Activated T-helper 2 cell treated with anti-CD3 and anti-CD28 coated beads, Interferon-gamma antibody, Interleukin-2, Interleukin-4, amounts not matched to agents 10 μg/mL and 5 μg/mL and 100 μg/mL, durations not matched to agents 14 hours and 24 hours and 36 hours (primary cell): Measurements from ENCODE around the gene PEX1. TPM values are rescaled to one million over a fixed set of nuclear protein-coding genes. Genes with fewer than 3 reads are reported as not detected.
"Not testable (repeated sequence)": the region's sequence is repeated elsewhere in the genome, so short reads cannot be mapped to it uniquely, and the experiment has no call there.

Experiments used
- DNase-seq: peaks from one replicate; pipeline ENCODE4 v3.0.0; 2021; ENCODE audit warnings: low spot score
- H3K27ac Mint-ChIP-seq: one replicate; pipeline ENCODE4 v1.8.0; 2021; ENCODE audit warnings: mixed read lengths
- H3K27me3 Mint-ChIP-seq: one replicate; pipeline ENCODE4 v1.8.0; 2021; ENCODE audit warnings: low read depth, mixed read lengths
- H3K36me3 Mint-ChIP-seq: one replicate; pipeline ENCODE4 v1.8.0; 2021; ENCODE audit warnings: low read depth, mixed read lengths
- H3K4me1 Mint-ChIP-seq: one replicate; pipeline ENCODE4 v1.8.0; 2021; ENCODE audit warnings: low read depth, mixed read lengths
- H3K4me3 Mint-ChIP-seq: one replicate; pipeline ENCODE4 v1.8.0; 2021; ENCODE audit warnings: low read depth, mild to moderate bottlenecking, moderate library complexity, mixed read lengths
- H3K9me3 Mint-ChIP-seq: one replicate; pipeline ENCODE4 v1.8.0; 2021; ENCODE audit warnings: mixed read lengths
- intact Hi-C: fragments of 100-400 bp; cut with micrococcal nuclease; formaldehyde crosslinking; loops from one replicate; pipeline ENCODE4 v1.15.1; 2023
- total RNA-seq: library from RNA; stranded (reverse); gene quantifications from 2 replicates; pipeline ENCODE4 v1.2.3, GENCODE V29; 2022

Gene PEX1
- total RNA-seq, 1 donor from 2014 or later = 15.1 TPM

DNA sequence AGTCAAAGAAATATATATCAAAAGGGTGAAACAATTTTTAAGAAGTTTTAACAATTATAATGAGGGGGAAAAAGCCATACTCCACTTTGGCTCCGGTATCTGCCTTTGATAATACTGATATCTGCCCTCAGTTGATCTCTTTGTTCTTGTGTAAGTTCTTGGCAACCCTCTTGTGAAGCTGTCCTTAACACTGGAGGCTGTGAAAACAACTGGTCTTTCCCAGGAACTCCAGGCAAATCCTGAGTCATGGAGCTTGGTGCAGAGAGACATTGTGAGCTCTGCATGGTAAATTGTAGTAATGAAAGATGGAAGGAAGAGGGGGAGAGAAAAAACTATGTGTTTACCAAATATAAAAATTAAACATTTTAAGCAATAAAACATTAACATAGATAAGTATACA lies 38.7 kb downstream of the PEX1 start:
- no peaks in the 10 kb centered on the region for H3K9me3 Mint-ChIP-seq
- no peak for DNase-seq
- no peak overlapping the region for H3K4me3 Mint-ChIP-seq
- intact Hi-C loops = no loop called here
- H3K27ac Mint-ChIP-seq = no peak overlapping the region
- no peaks in the 10 kb centered on the region for H3K27me3 Mint-ChIP-seq
- peaks cover 36% of the 10 kb centered on the region for H3K36me3 Mint-ChIP-seq
- no peaks in the 10 kb centered on the region for H3K4me1 Mint-ChIP-seq

DNA sequence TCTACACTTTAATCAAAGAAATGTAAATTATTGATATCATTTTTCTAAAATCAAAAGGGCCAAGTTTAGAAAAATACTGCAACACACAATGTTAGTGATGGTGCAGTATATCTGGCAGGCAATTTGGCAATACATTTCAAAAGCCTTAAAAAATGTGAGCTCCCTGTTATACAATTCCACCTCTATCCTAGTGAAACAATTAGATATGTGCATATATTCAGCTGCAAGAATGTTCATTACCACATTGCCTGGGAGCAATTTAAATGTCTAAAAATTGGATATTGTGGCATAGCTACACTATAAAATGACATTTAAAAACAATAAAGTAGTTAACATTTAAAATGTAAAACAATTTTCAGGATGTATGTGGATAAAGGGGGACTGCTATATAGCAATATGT lies 40.5 kb downstream of the PEX1 start:
- intact Hi-C loops = no loop called here
- Mint-ChIP-seq H3K4me3 (no peak overlapping the region), H3K27me3 (no peaks in the 10 kb centered on the region), H3K9me3 (no peaks in the 10 kb centered on the region), H3K36me3 (peaks cover 29% of the 10 kb centered on the region), H3K4me1 (no peaks in the 10 kb centered on the region), H3K27ac (no peak overlapping the region)
- no peak for DNase-seq

DNA sequence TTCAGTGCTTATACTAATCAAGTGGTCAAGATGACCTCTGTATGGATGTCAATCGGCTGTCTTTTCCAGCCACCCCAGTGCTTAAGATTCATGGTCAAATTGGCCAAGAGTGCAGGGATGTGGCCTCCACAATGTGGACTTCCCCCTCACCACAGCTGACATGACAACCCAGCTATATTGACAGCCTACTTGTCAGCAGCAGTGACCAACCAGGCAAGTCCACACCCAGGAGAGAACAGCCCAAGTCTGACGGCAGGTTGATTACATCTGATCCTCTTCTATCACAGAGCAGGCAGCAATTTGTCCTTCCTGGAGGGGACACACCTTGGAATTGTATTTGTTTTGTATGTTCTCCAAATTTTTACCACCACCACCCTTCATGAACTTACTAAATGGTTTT lies 42.3 kb downstream of the PEX1 start:
- Mint-ChIP-seq H3K4me1 (no peaks in the 10 kb centered on the region), H3K36me3 (peaks cover 18% of the 10 kb centered on the region), H3K4me3 (no peak overlapping the region), H3K27ac (no peak overlapping the region), H3K9me3 (no peaks in the 10 kb centered on the region), H3K27me3 (no peaks in the 10 kb centered on the region)
- DNase-seq = no peak
- intact Hi-C loops = no loop called here

DNA sequence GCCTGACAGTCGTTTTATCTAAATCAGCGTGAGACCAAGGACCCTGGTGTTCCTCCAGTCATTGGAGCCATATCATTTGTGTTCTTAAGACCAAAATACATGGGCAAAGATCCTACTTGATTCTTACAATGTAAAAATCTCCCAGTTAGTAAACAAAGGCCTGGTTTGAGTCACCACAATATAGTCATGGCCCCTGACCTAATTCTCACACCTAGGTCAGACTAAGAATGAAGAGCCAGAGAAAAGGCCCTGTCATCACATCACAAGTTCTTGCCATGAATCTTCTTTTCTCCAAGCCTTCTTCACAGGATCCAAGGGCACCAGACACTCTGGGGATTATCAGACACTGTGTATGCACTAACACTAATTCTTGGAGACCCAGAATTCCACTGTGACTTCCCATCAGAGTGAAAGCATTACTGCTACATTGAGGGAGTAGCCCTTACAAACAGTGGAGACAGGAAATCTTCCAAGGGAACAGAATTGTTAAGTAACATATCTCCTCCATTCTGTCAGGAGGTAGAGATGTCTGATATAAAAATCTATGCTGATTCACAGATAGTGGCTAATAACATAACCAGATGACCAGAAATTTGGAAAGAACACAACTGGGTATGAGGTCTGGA lies 42.9 kb downstream of the PEX1 start:
- intact Hi-C loops = no loop called here
- Mint-ChIP-seq H3K27ac (no peak overlapping the region), H3K4me1 (no peaks in the 10 kb centered on the region), H3K4me3 (no peak overlapping the region), H3K27me3 (no peaks in the 10 kb centered on the region), H3K36me3 (peaks cover 15% of the 10 kb centered on the region), H3K9me3 (no peaks in the 10 kb centered on the region)
- no peak for DNase-seq

DNA sequence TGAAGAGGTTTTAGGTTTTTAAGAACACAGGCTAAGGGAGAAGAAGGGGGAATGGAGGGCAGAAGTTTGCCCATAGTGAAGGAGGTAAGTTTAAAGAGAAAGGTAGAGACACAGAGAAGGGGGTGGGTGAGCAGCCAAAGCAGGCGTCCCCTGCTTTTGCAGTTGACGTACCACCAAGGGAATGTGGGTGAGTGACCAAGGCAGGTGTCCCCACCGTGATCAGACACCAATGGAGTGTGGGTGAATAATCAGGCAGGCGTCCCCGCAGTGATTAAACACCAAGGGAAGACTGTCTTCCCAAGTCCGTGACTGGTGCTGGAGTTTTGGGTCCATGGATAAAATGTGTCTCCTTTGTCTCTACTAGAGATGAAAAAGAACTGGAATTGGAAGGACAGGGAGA lies 44.1 kb downstream of the PEX1 start:
- intact Hi-C loops, H3K4me3 Mint-ChIP-seq, H3K9me3 Mint-ChIP-seq, H3K27me3 Mint-ChIP-seq, H3K4me1 Mint-ChIP-seq, H3K27ac Mint-ChIP-seq, DNase-seq: not testable (repeated sequence)
- peaks cover 11% of the 10 kb centered on the region for H3K36me3 Mint-ChIP-seq

DNA sequence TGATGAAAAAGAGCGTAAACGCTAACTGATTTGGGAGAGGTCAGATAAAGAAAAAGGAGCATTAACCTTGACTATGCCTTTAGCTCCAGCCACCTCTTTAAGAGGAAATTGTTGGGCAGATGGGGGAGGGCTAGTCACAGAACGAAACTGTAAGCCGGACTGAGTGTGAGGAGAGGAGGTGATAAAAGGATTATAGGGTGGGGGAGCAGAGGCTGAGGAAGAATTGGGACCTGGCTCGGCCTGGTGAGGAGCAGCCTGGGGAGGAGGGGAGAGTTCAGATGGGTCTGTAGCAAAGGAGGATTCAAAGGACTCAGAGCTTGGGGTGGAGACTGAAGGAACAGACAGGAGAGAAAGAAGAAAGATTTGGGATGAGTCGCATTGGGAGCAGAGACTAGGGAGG lies 44.7 kb downstream of the PEX1 start:
- intact Hi-C loops, H3K36me3 Mint-ChIP-seq, H3K4me1 Mint-ChIP-seq, DNase-seq, H3K4me3 Mint-ChIP-seq, H3K9me3 Mint-ChIP-seq, H3K27ac Mint-ChIP-seq, H3K27me3 Mint-ChIP-seq: not testable (repeated sequence)

DNA sequence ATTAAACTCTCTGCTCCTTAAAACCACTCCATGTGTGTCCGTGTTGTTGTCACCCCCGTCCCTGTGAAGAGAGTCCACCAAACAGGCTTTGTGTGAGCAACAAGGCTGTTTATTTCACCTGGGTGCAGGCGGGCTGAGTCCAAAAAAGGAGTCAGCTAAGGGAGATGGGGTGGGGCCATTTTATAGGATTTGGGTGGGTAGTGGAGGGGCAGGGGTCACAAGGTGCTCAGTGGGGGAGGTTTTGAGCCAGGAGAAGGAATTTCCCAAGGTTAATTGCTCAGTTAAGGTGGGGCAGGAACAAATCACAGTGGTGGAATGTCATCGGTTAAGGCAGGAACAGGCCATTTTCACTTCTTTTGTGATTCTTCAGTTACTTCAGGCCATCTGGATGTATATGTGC lies 49.2 kb downstream of the PEX1 start:
- H3K9me3 Mint-ChIP-seq, intact Hi-C loops, H3K4me3 Mint-ChIP-seq, H3K27ac Mint-ChIP-seq, H3K4me1 Mint-ChIP-seq, DNase-seq, H3K36me3 Mint-ChIP-seq, H3K27me3 Mint-ChIP-seq: not testable (repeated sequence)

DNA sequence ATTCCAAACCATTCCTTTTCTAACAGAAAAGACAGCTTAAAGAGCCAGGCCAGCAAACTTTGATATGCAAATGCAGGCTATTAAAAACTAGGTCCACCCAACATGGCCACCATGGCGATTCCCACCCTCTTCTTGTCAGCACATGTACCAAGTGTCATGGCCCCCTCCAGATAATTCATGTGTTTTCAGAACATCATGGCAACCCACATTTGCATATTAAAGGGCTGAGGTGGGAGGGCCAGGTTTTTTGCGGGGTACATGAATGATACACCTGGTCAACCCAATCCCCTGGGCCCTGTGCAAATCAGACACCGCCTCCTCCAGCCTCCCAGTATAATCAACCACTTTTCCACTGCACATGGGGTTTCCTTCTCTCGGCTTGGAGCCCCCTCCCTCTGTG lies 49.6 kb downstream of the PEX1 start:
- Mint-ChIP-seq H3K27me3 (no peaks in the 10 kb centered on the region), H3K4me1 (no peaks in the 10 kb centered on the region), H3K9me3 (no peaks in the 10 kb centered on the region), H3K36me3 (no peaks in the 10 kb centered on the region), H3K27ac (no peak overlapping the region), H3K4me3 (no peak overlapping the region)
- no peak for DNase-seq
- intact Hi-C loops = no loop called here

DNA sequence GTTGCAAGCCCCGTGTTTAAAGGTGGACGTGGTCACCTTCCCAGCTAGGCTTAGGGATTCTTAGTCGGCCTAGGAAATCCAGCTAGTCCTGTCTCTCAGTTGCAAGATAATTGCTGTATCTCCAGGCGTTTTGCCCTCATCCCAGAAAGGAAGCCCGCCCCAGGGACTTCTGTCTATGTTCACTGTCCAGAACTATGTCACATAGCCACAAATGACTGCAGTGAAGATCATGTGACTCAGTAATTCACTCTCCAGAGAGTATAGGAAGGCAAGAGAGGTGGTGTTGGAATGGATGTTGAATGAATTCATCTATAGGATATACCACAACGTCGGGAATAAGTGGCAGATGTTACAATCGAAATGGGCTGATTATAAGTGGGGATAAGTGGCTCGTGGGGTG lies 50.2 kb downstream of the PEX1 start:
- Mint-ChIP-seq H3K36me3 (no peaks in the 10 kb centered on the region), H3K27ac (no peak overlapping the region), H3K4me3 (no peak overlapping the region), H3K4me1 (no peaks in the 10 kb centered on the region), H3K27me3 (no peaks in the 10 kb centered on the region), H3K9me3 (no peaks in the 10 kb centered on the region)
- intact Hi-C loops = no loop called here
- DNase-seq = no peak

DNA sequence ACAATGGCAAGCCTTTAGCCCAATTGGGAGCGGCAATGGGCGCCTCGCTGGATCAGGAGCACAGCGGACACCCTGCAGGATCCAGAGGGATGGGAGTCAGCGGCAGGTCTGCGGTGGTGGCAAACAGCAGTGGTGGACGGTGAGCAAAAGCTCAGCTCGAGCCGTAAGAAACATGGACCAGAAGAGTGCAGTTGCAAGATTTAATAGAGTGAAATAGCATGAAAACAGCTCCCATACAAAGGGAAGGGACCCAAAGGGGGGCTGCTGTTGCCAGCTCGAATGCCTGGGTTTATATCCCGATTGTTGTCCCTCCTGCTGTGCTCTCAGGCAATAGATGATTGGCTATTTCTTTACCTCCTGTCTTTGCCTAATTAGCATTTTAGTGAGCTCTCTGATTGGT lies 50.6 kb downstream of the PEX1 start, which contains the start of gene ERVW-1:
TSS of gene ERVW-1 (minus strand) at position 266 of the 400 bp plus-strand sequence. CDS start 7,565 bp downstream, outside the sequence.
- intact Hi-C loops, H3K27me3 Mint-ChIP-seq, H3K36me3 Mint-ChIP-seq, H3K9me3 Mint-ChIP-seq, DNase-seq, H3K4me3 Mint-ChIP-seq, H3K4me1 Mint-ChIP-seq, H3K27ac Mint-ChIP-seq: not testable (repeated sequence)

DNA sequence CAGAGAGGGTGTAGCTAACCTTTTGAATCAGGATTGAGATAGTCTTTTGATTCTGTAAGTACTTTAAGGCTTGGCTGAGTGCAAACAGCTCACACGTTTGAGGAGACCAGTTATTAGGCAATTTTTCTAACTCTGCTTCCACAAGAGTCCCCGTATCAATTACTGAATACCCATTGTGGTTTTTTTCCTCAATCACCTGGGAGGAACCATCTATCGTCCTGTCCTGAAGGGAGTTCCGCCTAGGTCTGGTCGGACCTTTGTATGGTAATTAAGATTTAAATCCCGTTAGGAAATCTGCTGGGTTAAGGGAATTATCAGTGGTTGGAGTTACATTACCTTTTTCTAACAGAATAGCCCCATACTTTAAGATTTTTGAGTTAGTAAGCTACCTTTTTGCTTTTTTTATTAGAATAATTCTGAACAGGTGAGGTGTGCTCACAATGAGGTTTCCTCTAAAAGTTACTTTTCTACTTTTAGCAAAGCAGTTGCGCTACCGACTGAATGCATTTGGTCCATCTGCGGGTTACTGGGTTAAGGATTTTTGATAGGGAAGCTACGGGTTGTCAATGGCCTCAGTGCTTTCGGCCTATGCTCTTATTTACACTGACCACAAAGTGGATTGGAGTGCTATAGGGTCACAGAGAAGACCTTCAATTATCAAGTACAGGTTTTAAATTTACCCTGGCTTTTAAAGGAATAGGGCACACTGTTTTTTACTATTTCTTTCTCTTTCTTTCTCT lies 52.3 kb downstream of the PEX1 start:
- H3K4me3 Mint-ChIP-seq, H3K9me3 Mint-ChIP-seq, H3K27ac Mint-ChIP-seq, DNase-seq, H3K36me3 Mint-ChIP-seq, intact Hi-C loops, H3K4me1 Mint-ChIP-seq, H3K27me3 Mint-ChIP-seq: not testable (repeated sequence)

DNA sequence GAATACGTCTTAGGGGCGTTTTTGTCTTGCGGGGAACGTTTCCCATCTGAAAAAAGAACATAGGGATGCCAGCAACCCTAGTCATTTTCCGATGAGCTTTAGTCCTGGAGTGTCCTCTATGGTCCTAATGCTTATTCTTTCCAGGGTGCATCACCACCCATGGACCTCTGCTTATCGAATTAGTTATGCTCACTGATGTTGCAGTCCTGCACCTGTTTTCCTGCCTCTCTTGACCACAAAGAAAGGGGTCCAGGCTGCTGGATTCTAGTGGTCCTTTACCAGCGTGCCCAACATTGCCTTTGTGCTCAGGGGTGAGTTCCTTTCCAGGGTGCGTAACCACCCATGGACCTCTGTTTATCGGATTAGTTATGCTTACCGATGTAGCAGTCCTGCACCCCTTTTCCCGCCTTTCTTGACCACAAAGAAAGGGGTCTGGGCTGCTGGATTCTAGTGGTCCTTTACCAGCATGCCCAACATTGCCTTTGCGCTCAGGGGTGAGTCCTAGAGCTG lies 53.0 kb downstream of the PEX1 start:
- H3K4me3 Mint-ChIP-seq, H3K27ac Mint-ChIP-seq, H3K9me3 Mint-ChIP-seq, H3K4me1 Mint-ChIP-seq, intact Hi-C loops, DNase-seq, H3K27me3 Mint-ChIP-seq, H3K36me3 Mint-ChIP-seq: not testable (repeated sequence)

DNA sequence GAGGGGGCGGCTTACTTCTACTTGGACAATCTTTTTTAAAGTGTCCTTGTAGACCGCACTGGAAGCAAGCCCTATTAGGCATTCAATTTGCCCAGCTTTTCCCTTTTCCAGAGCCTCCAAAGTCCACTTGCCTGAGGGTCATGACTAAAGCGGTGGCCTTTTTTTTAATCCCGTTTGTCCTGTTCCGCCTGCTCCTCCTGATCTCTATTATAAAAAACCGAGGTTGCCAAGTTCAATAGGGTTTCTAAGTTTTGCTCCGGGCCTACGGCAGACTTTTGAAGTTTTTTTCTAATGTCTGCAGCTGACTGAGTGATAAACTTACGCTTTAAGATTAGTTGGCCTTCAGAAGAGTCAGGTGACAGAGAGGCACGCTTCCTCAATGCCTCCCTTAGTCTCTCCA lies 54.3 kb downstream of the PEX1 start:
- H3K4me1 Mint-ChIP-seq, intact Hi-C loops, H3K4me3 Mint-ChIP-seq, H3K36me3 Mint-ChIP-seq, H3K27ac Mint-ChIP-seq, DNase-seq, H3K9me3 Mint-ChIP-seq, H3K27me3 Mint-ChIP-seq: not testable (repeated sequence)
